GM12878 (cell line): ENCODE measurements around the gene TBATA.

Experiments
- ATF7 ChIP-seq: fragments of 450-650 bp; IDR thresholded peaks from 2 replicates; pipeline ENCODE4 v1.6.1; 2016; ENCODE audit warnings: low read depth, mild to moderate bottlenecking
- CEBPB ChIP-seq, 2 experiments: fragments of 150-350 bp in 1 of 2; IDR thresholded peaks; 2 replicates each; pipeline ENCODE4 v1.6.1; 2012 to 2014; ENCODE audit warnings: low read depth in 2 of 2, low read length in 2 of 2, borderline replicate concordance in 1 of 2, inconsistent platforms in 1 of 2
- EP300 ChIP-seq, 2 experiments: fragments of 150-350 bp in 1 of 2; IDR thresholded peaks; 2 replicates each; pipeline ENCODE4 v1.6.1; 2011 to 2012; ENCODE audit warnings: low read depth in 2 of 2, low read length in 2 of 2, borderline replicate concordance in 1 of 2, improper control_type of control experiment in 1 of 2, inconsistent platforms in 1 of 2; ENCODE audit not compliant: control insufficient read depth in 1 of 2
- KDM1A ChIP-seq: fragments of 200-600 bp; sonication (generic); IDR thresholded peaks from 2 replicates; pipeline ENCODE4 v1.6.1; 2016; ENCODE audit warnings: borderline replicate concordance
- MEF2A ChIP-seq: IDR thresholded peaks from 2 replicates; pipeline ENCODE4 v1.6.1; 2011; ENCODE audit warnings: low read depth, mild to moderate bottlenecking, low read length, moderate library complexity; ENCODE audit not compliant: insufficient read depth
- POLR2A ChIP-seq: IDR thresholded peaks from 2 replicates; pipeline ENCODE4 v1.6.1; 2011; ENCODE audit warnings: low read depth, mild to moderate bottlenecking, low read length
- RCOR1 ChIP-seq: conservative IDR thresholded peaks from 2 replicates; pipeline ENCODE4 v1.6.1; 2012; ENCODE audit warnings: low read depth, low read length, improper control_type of control experiment
- SIN3A ChIP-seq: IDR thresholded peaks from 2 replicates; pipeline ENCODE4 v1.6.1; 2012; ENCODE audit warnings: low read depth, low read length, improper control_type of control experiment
- SP1 ChIP-seq: IDR thresholded peaks from one replicate; pipeline ENCODE4 v1.6.1; 2011; ENCODE audit warnings: low read depth, low read length
- STAT1 ChIP-seq: fragments of 450-650 bp; conservative IDR thresholded peaks from 2 replicates; pipeline ENCODE4 v1.6.1; 2014; ENCODE audit warnings: antibody characterized with exemption, mild to moderate bottlenecking
- TF ChIP-seq, protein P1 (sequence below), 3 experiments: IDR thresholded peaks in 2 of 3; conservative IDR thresholded peaks in 1 of 3; 2 replicates each; pipeline ENCODE4 v1.5.1; 2011; ENCODE audit warnings: low read depth in 3 of 3, low read length in 3 of 3, mild to moderate bottlenecking in 3 of 3, control low read depth in 2 of 3, moderate library complexity in 2 of 3, inconsistent platforms in 1 of 3, mixed read lengths in 1 of 3; ENCODE audit not compliant: control insufficient read depth in 2 of 3, insufficient read depth in 1 of 3; ENCODE audit errors: extremely low read depth in 1 of 3
- TF ChIP-seq, protein P2 (sequence below): IDR thresholded peaks from 2 replicates; pipeline ENCODE4 v1.6.1; 2012; ENCODE audit warnings: low read length, inconsistent platforms
- TF ChIP-seq, protein P3 (sequence below): IDR thresholded peaks from 2 replicates; pipeline ENCODE4 v1.6.1; 2012; ENCODE audit warnings: mild to moderate bottlenecking, low read depth, low read length

DNA sequence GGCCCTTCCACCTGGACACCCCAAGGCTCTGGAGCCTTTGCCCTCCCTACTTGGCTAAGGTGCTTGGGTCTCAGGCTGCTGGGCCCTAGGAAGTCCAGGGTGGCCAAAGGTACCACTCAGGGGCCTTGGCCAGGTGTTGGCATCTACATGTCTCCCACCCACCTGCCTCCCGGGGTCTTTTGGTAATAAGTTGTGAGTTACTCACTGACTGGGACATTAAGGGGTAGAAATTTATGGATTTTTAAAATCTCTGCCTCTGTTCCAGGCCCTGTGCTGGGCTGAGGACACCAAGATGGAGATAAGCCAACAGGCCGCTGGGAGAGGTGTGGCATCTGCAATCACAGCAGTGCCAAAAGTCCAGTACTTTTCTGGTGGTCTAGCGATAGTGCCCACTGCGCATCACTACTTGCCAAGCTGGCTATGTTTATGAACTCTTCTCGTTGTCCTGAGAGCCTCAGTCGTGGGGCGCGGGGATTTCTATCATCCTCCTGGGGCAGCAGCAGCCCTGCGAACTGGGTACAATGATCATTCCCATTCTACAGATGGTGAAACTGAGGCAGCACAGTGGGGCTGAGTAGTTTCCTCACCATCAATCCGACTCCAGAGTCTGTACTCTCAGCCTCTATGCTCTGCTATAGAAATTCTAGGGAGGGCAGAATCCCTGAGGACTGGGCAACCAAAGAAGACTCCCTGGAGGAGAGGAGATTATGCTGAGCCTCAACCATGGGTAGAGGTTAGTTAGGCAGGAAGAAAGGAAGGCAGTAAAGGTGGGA lies 36.2 kb downstream of the TBATA start:
- TF ChIP-seq, protein P1, sequence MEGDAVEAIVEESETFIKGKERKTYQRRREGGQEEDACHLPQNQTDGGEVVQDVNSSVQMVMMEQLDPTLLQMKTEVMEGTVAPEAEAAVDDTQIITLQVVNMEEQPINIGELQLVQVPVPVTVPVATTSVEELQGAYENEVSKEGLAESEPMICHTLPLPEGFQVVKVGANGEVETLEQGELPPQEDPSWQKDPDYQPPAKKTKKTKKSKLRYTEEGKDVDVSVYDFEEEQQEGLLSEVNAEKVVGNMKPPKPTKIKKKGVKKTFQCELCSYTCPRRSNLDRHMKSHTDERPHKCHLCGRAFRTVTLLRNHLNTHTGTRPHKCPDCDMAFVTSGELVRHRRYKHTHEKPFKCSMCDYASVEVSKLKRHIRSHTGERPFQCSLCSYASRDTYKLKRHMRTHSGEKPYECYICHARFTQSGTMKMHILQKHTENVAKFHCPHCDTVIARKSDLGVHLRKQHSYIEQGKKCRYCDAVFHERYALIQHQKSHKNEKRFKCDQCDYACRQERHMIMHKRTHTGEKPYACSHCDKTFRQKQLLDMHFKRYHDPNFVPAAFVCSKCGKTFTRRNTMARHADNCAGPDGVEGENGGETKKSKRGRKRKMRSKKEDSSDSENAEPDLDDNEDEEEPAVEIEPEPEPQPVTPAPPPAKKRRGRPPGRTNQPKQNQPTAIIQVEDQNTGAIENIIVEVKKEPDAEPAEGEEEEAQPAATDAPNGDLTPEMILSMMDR (IDR thresholded peaks at IDR 0.05 in 2 of 3, conservative IDR thresholded peaks at IDR 0.05 in 1 of 3; ENCODE audit: control insufficient read depth in 2 of 3, extremely low read depth in 1 of 3, insufficient read depth in 1 of 3, low read depth in 3 of 3, low read length in 3 of 3) = no peak
- TF ChIP-seq SP1 (no peak), CEBPB (IDR thresholded peaks at IDR 0.05; ENCODE audit: borderline replicate concordance in 1 of 2, low read depth in 2 of 2, low read length in 2 of 2) (no peak), STAT1 (no peak), SIN3A (no peak), MEF2A (no peak), POLR2A (no peak), EP300 (IDR thresholded peaks at IDR 0.05; ENCODE audit: borderline replicate concordance in 1 of 2, control insufficient read depth in 1 of 2, low read depth in 2 of 2, low read length in 2 of 2) (no peak), KDM1A (no peak), RCOR1 (no peak), ATF7 (no peak)
- TF ChIP-seq, protein P2, sequence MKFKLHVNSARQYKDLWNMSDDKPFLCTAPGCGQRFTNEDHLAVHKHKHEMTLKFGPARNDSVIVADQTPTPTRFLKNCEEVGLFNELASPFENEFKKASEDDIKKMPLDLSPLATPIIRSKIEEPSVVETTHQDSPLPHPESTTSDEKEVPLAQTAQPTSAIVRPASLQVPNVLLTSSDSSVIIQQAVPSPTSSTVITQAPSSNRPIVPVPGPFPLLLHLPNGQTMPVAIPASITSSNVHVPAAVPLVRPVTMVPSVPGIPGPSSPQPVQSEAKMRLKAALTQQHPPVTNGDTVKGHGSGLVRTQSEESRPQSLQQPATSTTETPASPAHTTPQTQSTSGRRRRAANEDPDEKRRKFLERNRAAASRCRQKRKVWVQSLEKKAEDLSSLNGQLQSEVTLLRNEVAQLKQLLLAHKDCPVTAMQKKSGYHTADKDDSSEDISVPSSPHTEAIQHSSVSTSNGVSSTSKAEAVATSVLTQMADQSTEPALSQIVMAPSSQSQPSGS = no peak
- TF ChIP-seq, protein P3, sequence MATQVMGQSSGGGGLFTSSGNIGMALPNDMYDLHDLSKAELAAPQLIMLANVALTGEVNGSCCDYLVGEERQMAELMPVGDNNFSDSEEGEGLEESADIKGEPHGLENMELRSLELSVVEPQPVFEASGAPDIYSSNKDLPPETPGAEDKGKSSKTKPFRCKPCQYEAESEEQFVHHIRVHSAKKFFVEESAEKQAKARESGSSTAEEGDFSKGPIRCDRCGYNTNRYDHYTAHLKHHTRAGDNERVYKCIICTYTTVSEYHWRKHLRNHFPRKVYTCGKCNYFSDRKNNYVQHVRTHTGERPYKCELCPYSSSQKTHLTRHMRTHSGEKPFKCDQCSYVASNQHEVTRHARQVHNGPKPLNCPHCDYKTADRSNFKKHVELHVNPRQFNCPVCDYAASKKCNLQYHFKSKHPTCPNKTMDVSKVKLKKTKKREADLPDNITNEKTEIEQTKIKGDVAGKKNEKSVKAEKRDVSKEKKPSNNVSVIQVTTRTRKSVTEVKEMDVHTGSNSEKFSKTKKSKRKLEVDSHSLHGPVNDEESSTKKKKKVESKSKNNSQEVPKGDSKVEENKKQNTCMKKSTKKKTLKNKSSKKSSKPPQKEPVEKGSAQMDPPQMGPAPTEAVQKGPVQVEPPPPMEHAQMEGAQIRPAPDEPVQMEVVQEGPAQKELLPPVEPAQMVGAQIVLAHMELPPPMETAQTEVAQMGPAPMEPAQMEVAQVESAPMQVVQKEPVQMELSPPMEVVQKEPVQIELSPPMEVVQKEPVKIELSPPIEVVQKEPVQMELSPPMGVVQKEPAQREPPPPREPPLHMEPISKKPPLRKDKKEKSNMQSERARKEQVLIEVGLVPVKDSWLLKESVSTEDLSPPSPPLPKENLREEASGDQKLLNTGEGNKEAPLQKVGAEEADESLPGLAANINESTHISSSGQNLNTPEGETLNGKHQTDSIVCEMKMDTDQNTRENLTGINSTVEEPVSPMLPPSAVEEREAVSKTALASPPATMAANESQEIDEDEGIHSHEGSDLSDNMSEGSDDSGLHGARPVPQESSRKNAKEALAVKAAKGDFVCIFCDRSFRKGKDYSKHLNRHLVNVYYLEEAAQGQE = no peak
